Measurements from ENCODE around the gene ZC3HAV1L.
"Not testable (repeated sequence)": the region's sequence is repeated elsewhere in the genome, so short reads cannot be mapped to it uniquely, and the experiment has no call there.

Gene ZC3HAV1L

GRCh38 chr7:139035586-139036353 is at the start of gene ZC3HAV1L:
Gene ZC3HAV1L, minus strand, starts transcription at chr7:139036042. Its CDS starts 25 bp downstream, at chr7:139036017.
- Mint-ChIP-seq H3K9me3 (no peaks in the 10 kb centered on the region), H3K27me3 (ENCODE audit: low read depth) (peaks cover 4% of the 10 kb centered on the region), H3K27ac (peak within 1 kb of the TSS; percentile 69), H3K4me3 (peak within 1 kb of the TSS; percentile 85), H3K36me3 (ENCODE audit: low read depth) (peaks cover 16% of the 10 kb centered on the region), H3K4me1 (ENCODE audit: low read depth) (peaks cover 34% of the 10 kb centered on the region)

GRCh38 chr7:139084709-139085108 is 48.9 kb upstream of the ZC3HAV1L start:
- Mint-ChIP-seq H3K27ac (peak overlapping the region; percentile 83), H3K4me3 (no peak overlapping the region), H3K36me3 (ENCODE audit: low read depth) (peaks cover 85% of the 10 kb centered on the region)

GRCh38 chr7:139081584-139081983 is 45.7 kb upstream of the ZC3HAV1L start:
- Mint-ChIP-seq H3K36me3 (ENCODE audit: low read depth) (peaks cover 87% of the 10 kb centered on the region), H3K27ac (no peak overlapping the region), H3K4me3 (no peak overlapping the region), H3K9me3 (peaks cover under 1% of the 10 kb centered on the region), H3K4me1 (ENCODE audit: low read depth) (peaks cover 74% of the 10 kb centered on the region), H3K27me3 (ENCODE audit: low read depth) (no peaks in the 10 kb centered on the region)

More at GRCh38 chr7:139084709-139085108, 48.9 kb upstream of the ZC3HAV1L start:
- no peaks in the 10 kb centered on the region for H3K27me3 Mint-ChIP-seq (ENCODE audit: low read depth)
- H3K4me1 Mint-ChIP-seq (ENCODE audit: low read depth), result peaks cover 76% of the 10 kb centered on the region
- H3K9me3 Mint-ChIP-seq, result peaks cover 12% of the 10 kb centered on the region

GRCh38 chr7:139080905-139081304 is 45.1 kb upstream of the ZC3HAV1L start:
- Mint-ChIP-seq H3K9me3 (no peaks in the 10 kb centered on the region), H3K27ac (peak overlapping the region; percentile 73), H3K36me3 (ENCODE audit: low read depth) (peaks cover 87% of the 10 kb centered on the region)

GRCh38 chr7:139079861-139080260 is 44.0 kb upstream of the ZC3HAV1L start:
- Mint-ChIP-seq H3K27ac (peak overlapping the region; percentile 34), H3K4me1 (ENCODE audit: low read depth) (peaks cover 68% of the 10 kb centered on the region), H3K4me3 (peak overlapping the region; percentile 5), H3K9me3 (no peaks in the 10 kb centered on the region), H3K36me3 (ENCODE audit: low read depth) (peaks cover 83% of the 10 kb centered on the region), H3K27me3 (ENCODE audit: low read depth) (no peaks in the 10 kb centered on the region)

More at GRCh38 chr7:139080905-139081304, 45.1 kb upstream of the ZC3HAV1L start:
- Mint-ChIP-seq H3K27me3 (ENCODE audit: low read depth) (no peaks in the 10 kb centered on the region), H3K4me1 (ENCODE audit: low read depth) (peaks cover 73% of the 10 kb centered on the region), H3K4me3 (peak overlapping the region; percentile 29)

GRCh38 chr7:139078911-139079310 is 43.1 kb upstream of the ZC3HAV1L start:
- no peaks in the 10 kb centered on the region for H3K27me3 Mint-ChIP-seq (ENCODE audit: low read depth)
- no peak overlapping the region for H3K4me3 Mint-ChIP-seq
- peaks cover 62% of the 10 kb centered on the region for H3K4me1 Mint-ChIP-seq (ENCODE audit: low read depth)
- peak overlapping the region; percentile 70 for H3K27ac Mint-ChIP-seq
- H3K36me3 Mint-ChIP-seq (ENCODE audit: low read depth), result peaks cover 78% of the 10 kb centered on the region
- no peaks in the 10 kb centered on the region for H3K9me3 Mint-ChIP-seq

- peaks cover 62% of the 10 kb centered on the region for H3K4me1 Mint-ChIP-seq (ENCODE audit: low read depth)
- no peaks in the 10 kb centered on the region for H3K27me3 Mint-ChIP-seq (ENCODE audit: low read depth)
- peak overlapping the region; percentile 70 for H3K27ac Mint-ChIP-seq
- H3K36me3 Mint-ChIP-seq (ENCODE audit: low read depth), result peaks cover 77% of the 10 kb centered on the region
- no peak overlapping the region for H3K4me3 Mint-ChIP-seq
- no peaks in the 10 kb centered on the region for H3K9me3 Mint-ChIP-seq
These were observed 42.6 kb upstream of the ZC3HAV1L start for GRCh38 chr7:139078399-139078798.

- peaks cover 62% of the 10 kb centered on the region for H3K4me1 Mint-ChIP-seq (ENCODE audit: low read depth)
- H3K27ac Mint-ChIP-seq, result peak overlapping the region; percentile 36
- H3K4me3 Mint-ChIP-seq; H3K27me3 Mint-ChIP-seq (ENCODE audit: low read depth); H3K9me3 Mint-ChIP-seq: not testable (repeated sequence)
- peaks cover 74% of the 10 kb centered on the region for H3K36me3 Mint-ChIP-seq (ENCODE audit: low read depth)
These were observed 41.9 kb upstream of the ZC3HAV1L start for GRCh38 chr7:139077706-139078105.

GRCh38 chr7:139075871-139076686 is 40.2 kb upstream of the ZC3HAV1L start:
- H3K27me3 Mint-ChIP-seq (ENCODE audit: low read depth), result no peaks in the 10 kb centered on the region
- peaks cover 61% of the 10 kb centered on the region for H3K4me1 Mint-ChIP-seq (ENCODE audit: low read depth)
- H3K36me3 Mint-ChIP-seq (ENCODE audit: low read depth), result peaks cover 78% of the 10 kb centered on the region
- H3K9me3 Mint-ChIP-seq, result no peaks in the 10 kb centered on the region
- peak overlapping the region; percentile 55 for H3K27ac Mint-ChIP-seq
- H3K4me3 Mint-ChIP-seq, result no peak overlapping the region

- Mint-ChIP-seq H3K9me3 (no peaks in the 10 kb centered on the region), H3K4me1 (ENCODE audit: low read depth) (peaks cover 53% of the 10 kb centered on the region), H3K4me3 (peak overlapping the region; percentile 37), H3K27me3 (ENCODE audit: low read depth) (no peaks in the 10 kb centered on the region), H3K27ac (peak overlapping the region; percentile 77), H3K36me3 (ENCODE audit: low read depth) (peaks cover 71% of the 10 kb centered on the region)
These were observed 39.3 kb upstream of the ZC3HAV1L start for GRCh38 chr7:139075031-139075652.

GRCh38 chr7:139072796-139073195 is 37.0 kb upstream of the ZC3HAV1L start:
- H3K4me3 Mint-ChIP-seq, result peak overlapping the region; percentile 45
- no peaks in the 10 kb centered on the region for H3K9me3 Mint-ChIP-seq
- H3K4me1 Mint-ChIP-seq (ENCODE audit: low read depth), result peaks cover 46% of the 10 kb centered on the region
- peak overlapping the region; percentile 74 for H3K27ac Mint-ChIP-seq
- no peaks in the 10 kb centered on the region for H3K27me3 Mint-ChIP-seq (ENCODE audit: low read depth)
- H3K36me3 Mint-ChIP-seq (ENCODE audit: low read depth), result peaks cover 63% of the 10 kb centered on the region

- Mint-ChIP-seq H3K27me3 (ENCODE audit: low read depth) (no peaks in the 10 kb centered on the region), H3K27ac (peak overlapping the region; percentile 76), H3K36me3 (ENCODE audit: low read depth) (peaks cover 67% of the 10 kb centered on the region), H3K4me3 (no peak overlapping the region), H3K9me3 (no peaks in the 10 kb centered on the region), H3K4me1 (ENCODE audit: low read depth) (peaks cover 50% of the 10 kb centered on the region)
These were observed 35.8 kb upstream of the ZC3HAV1L start for GRCh38 chr7:139071680-139072079.

- H3K4me3 Mint-ChIP-seq, result no peak overlapping the region
- peaks cover 62% of the 10 kb centered on the region for H3K4me1 Mint-ChIP-seq (ENCODE audit: low read depth)
- H3K27ac Mint-ChIP-seq, result peak overlapping the region; percentile 26
- no peaks in the 10 kb centered on the region for H3K9me3 Mint-ChIP-seq
- H3K27me3 Mint-ChIP-seq (ENCODE audit: low read depth), result no peaks in the 10 kb centered on the region
- H3K36me3 Mint-ChIP-seq (ENCODE audit: low read depth), result peaks cover 76% of the 10 kb centered on the region
These were observed 32.9 kb upstream of the ZC3HAV1L start for GRCh38 chr7:139068544-139069399.

GRCh38 chr7:139066315-139066714 is 30.5 kb upstream of the ZC3HAV1L start:
- no peak overlapping the region for H3K4me3 Mint-ChIP-seq
- H3K4me1 Mint-ChIP-seq (ENCODE audit: low read depth), result peaks cover 62% of the 10 kb centered on the region
- no peaks in the 10 kb centered on the region for H3K27me3 Mint-ChIP-seq (ENCODE audit: low read depth)
- no peaks in the 10 kb centered on the region for H3K9me3 Mint-ChIP-seq
- H3K27ac Mint-ChIP-seq, result no peak overlapping the region
- H3K36me3 Mint-ChIP-seq (ENCODE audit: low read depth), result peaks cover 71% of the 10 kb centered on the region
